Sigmoid colon (tissue), 4 donors: Measurements from ENCODE around the gene IYD.

Experiments used
- CTCF ChIP-seq, 4 experiments: fragments of 450-650 bp in 3 of 4; fragments of 200-600 bp in 1 of 4; IDR thresholded peaks; one replicate each; pipeline ENCODE4 v1.5.1; 2016 to 2019; ENCODE audit warnings: antibody characterized with exemption in 4 of 4, mild to moderate bottlenecking in 3 of 4, moderate library complexity in 2 of 4
- EP300 ChIP-seq, 4 donors: sonication (generic); formaldehyde crosslinking; IDR thresholded peaks; one replicate each; pipeline ENCODE4 v1.6.1; 2017; ENCODE audit warnings: antibody characterized with exemption in 4 of 4
- POLR2A ChIP-seq, 2 donors: fragments of 450-650 bp; IDR thresholded peaks; one replicate each; pipeline ENCODE4 v1.6.1; 2016; ENCODE audit warnings: antibody characterized with exemption in 2 of 2, mild to moderate bottlenecking in 2 of 2, moderate library complexity in 2 of 2
- POLR2AphosphoS5 ChIP-seq, 4 donors: sonication (generic); formaldehyde crosslinking; IDR thresholded peaks; one replicate each; pipeline ENCODE4 v1.6.1; 2017; ENCODE audit warnings: antibody characterized with exemption in 4 of 4

- TF ChIP-seq POLR2AphosphoS5 (IDR thresholded peaks at IDR 0.05) (no peak), CTCF (IDR thresholded peaks at IDR 0.05) (no peak), POLR2A (IDR thresholded peaks at IDR 0.05) (no peak), EP300 (IDR thresholded peaks at IDR 0.05) (no peak)
Observed at GRCh38 chr6:150417250-150417649, 48.4 kb downstream of the IYD start.
